ENCODE data around the gene CTSH.
"Not testable (repeated sequence)": the region's sequence is repeated elsewhere in the genome, so short reads cannot be mapped to it uniquely, and the experiment has no call there.

The CTSH gene

DNA sequence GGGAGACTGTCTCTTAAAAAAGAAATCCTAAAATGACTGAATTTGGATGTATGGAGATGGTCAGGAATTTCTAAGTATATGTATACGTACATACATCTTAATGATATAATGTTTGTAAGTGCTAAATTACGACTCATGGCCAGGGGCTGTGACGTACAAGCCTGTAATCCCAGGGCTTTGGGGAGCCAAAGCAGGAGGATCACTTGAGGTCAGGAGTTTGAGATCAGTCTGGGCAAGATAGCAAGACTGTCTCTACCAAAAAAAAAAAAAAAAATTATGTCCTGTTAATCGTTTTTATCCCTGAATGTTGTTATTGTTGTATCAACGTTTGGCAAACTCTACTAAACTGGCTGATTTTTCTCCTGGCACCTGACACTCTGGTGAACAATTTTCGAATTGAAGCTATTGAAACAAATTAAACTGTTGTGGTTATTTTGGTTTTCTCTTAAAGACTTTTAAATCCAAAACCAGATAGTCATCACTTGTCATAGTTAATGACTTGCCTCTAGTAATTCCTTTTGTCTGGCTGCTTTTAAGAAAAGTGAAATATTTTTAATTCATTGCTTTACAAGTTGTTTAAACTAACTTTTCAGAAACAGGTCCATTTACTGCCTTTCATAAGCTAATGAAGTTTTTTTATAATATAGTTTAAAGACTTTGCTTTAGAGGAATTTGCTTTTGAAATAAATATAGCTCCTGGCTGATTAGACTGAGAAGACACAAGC lies 65.2 kb downstream of the CTSH start:
- Histone ChIP-seq H3K4me3 (ENCODE audit: extremely low read depth, insufficient read depth, low read length, poor library complexity, severe bottlenecking) (no peak overlapping the region), H3K4me1 (ENCODE audit: control insufficient read depth, insufficient read depth, low read length, poor library complexity, severe bottlenecking) (peaks cover 18% of the 10 kb centered on the region), H3K27ac (ENCODE audit: low read depth, low read length, severe bottlenecking) (no peak overlapping the region), H3K9me3 (ENCODE audit: control insufficient read depth, low read length) (no peaks in the 10 kb centered on the region), H3K36me3 (ENCODE audit: control insufficient read depth, insufficient read depth, low read length) (peaks cover 44% of the 10 kb centered on the region)
- WGBS, 2 experiments (ENCODE audit: insufficient coverage in 2 of 2): 85 to 95% methylated on average over 2 to 5 of the region's 6 CpGs

DNA sequence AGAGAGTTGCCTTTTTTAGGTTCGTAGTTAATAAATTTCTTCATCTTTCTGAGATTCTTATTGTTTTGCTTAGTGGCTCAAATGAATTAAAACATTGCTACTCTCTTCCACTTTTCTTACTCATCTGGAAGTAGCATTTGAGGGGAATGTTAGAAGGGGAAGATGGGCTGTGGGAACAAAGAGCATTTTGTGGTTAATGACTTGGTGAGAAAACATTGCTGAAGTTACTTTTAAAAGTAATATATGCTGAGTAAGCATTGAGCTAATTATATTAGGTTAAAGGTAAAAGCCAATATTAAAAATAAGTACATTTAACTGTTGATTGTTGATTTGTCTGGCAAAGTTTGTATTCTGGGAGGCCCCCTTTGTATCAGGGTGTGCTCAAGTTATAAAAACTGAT lies 66.5 kb downstream of the CTSH start:
- no peak overlapping the region for H3K4me3 ChIP-seq (ENCODE audit: extremely low read depth, insufficient read depth, low read length, poor library complexity, severe bottlenecking)
- no peaks in the 10 kb centered on the region for H3K9me3 ChIP-seq (ENCODE audit: control insufficient read depth, low read length)
- peaks cover 18% of the 10 kb centered on the region for H3K4me1 ChIP-seq (ENCODE audit: control insufficient read depth, insufficient read depth, low read length, poor library complexity, severe bottlenecking)
- peaks cover 34% of the 10 kb centered on the region for H3K36me3 ChIP-seq (ENCODE audit: control insufficient read depth, insufficient read depth, low read length)
- no CpG with 5 or more reads among the region's 1 CpG for WGBS, 2 experiments (ENCODE audit: insufficient coverage in 2 of 2)
- H3K27ac ChIP-seq (ENCODE audit: low read depth, low read length, severe bottlenecking): no peak overlapping the region

- WGBS, 2 experiments (ENCODE audit: insufficient coverage in 2 of 2): 87 to 92% methylated on average over 8 to 12 of the region's 14 CpGs
- Histone ChIP-seq H3K4me1 (ENCODE audit: control insufficient read depth, insufficient read depth, low read length, poor library complexity, severe bottlenecking) (peaks cover 18% of the 10 kb centered on the region), H3K36me3 (ENCODE audit: control insufficient read depth, insufficient read depth, low read length) (peaks cover 20% of the 10 kb centered on the region)
- not testable (repeated sequence) for H3K27ac ChIP-seq (ENCODE audit: low read depth, low read length, severe bottlenecking); H3K4me3 ChIP-seq (ENCODE audit: extremely low read depth, insufficient read depth, low read length, poor library complexity, severe bottlenecking); H3K9me3 ChIP-seq (ENCODE audit: control insufficient read depth, low read length)
Measured at GRCh38 chr15:78876954-78877353, 67.9 kb downstream of the CTSH start.

- peaks cover 18% of the 10 kb centered on the region for H3K4me1 ChIP-seq (ENCODE audit: control insufficient read depth, insufficient read depth, low read length, poor library complexity, severe bottlenecking)
- H3K9me3 ChIP-seq (ENCODE audit: control insufficient read depth, low read length): no peaks in the 10 kb centered on the region
- H3K36me3 ChIP-seq (ENCODE audit: control insufficient read depth, insufficient read depth, low read length): peaks cover 8% of the 10 kb centered on the region
- peak overlapping the region; percentile 6 for H3K27ac ChIP-seq (ENCODE audit: low read depth, low read length, severe bottlenecking)
- H3K4me3 ChIP-seq (ENCODE audit: extremely low read depth, insufficient read depth, low read length, poor library complexity, severe bottlenecking): peak overlapping the region; percentile 94
- 72 to 73% methylated on average over 17 to 18 of the region's 22 CpGs for WGBS, 2 experiments (ENCODE audit: insufficient coverage in 2 of 2)
Measured at GRCh38 chr15:78875107-78875914, 69.5 kb downstream of the CTSH start.

GRCh38 chr15:78873793-78874765 lies 70.8 kb downstream of the CTSH start:
- 0 to 3% methylated on average over 15 to 17 of the region's 38 CpGs for WGBS, 2 experiments (ENCODE audit: insufficient coverage in 2 of 2)
- peak overlapping the region; percentile 100 for H3K27ac ChIP-seq (ENCODE audit: low read depth, low read length, severe bottlenecking)
- H3K4me1 ChIP-seq (ENCODE audit: control insufficient read depth, insufficient read depth, low read length, poor library complexity, severe bottlenecking): peaks cover 15% of the 10 kb centered on the region
- no peaks in the 10 kb centered on the region for H3K9me3 ChIP-seq (ENCODE audit: control insufficient read depth, low read length)
- peak overlapping the region; percentile 94 for H3K4me3 ChIP-seq (ENCODE audit: extremely low read depth, insufficient read depth, low read length, poor library complexity, severe bottlenecking)
- H3K36me3 ChIP-seq (ENCODE audit: control insufficient read depth, insufficient read depth, low read length): peaks cover 5% of the 10 kb centered on the region

DNA sequence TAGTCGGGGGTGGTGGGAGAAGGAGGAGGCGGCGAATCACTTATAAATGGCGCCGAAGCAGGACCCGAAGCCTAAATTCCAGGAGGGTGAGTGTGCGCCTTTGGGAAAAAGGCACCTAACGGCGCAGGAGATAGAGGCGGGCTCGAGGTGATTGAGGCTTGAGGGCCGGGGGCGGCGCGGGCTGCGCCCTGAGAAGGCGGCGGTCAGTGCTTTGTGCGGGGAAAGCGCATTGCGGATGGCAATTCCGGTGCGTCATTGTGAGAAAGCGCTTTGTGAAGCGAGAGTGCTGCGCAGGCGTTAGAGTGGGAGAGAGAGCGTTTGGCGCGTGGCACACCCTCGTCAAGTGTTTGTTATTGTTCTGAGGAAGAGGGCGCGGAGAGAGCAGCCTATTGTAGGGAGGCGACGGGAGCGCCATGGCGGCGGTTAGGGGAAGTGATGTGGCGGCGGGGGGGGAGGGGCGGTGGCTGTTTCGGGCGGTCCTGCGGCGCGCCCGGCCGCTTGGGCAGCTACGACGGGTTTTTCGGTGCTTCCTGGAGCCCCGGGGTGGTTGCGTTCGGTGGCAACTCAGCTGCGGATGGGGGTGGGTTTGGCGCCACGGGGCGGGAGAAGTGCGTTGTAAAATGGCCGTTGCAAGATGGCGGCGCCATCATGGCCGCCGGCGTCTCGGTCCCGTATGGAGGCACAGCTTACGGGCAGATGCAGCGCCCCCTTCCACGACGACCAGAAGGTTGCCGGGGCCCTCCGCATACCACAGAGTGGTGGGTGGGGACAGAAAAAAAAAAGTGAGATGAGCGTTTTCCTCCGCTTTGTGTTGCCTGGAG lies 71.7 kb downstream of the CTSH start:
- Histone ChIP-seq H3K27ac (ENCODE audit: low read depth, low read length, severe bottlenecking) (peak overlapping the region; percentile 100), H3K36me3 (ENCODE audit: control insufficient read depth, insufficient read depth, low read length) (peaks cover 3% of the 10 kb centered on the region), H3K9me3 (ENCODE audit: control insufficient read depth, low read length) (no peaks in the 10 kb centered on the region), H3K4me1 (ENCODE audit: control insufficient read depth, insufficient read depth, low read length, poor library complexity, severe bottlenecking) (peaks cover 12% of the 10 kb centered on the region), H3K4me3 (ENCODE audit: extremely low read depth, insufficient read depth, low read length, poor library complexity, severe bottlenecking) (peak overlapping the region; percentile 94)
- 0 to 1% methylated on average over 36 to 58 of the region's 75 CpGs for WGBS, 2 experiments (ENCODE audit: insufficient coverage in 2 of 2)

GRCh38 chr15:78872155-78872971 lies 72.5 kb downstream of the CTSH start, which contains the start of gene MORF4L1:
MORF4L1 (plus strand) TSS chr15:78872890; CDS start chr15:78873018, 128 bp downstream.
- H3K4me3 ChIP-seq (ENCODE audit: extremely low read depth, insufficient read depth, low read length, poor library complexity, severe bottlenecking): peak within 1 kb of the TSS; percentile 94
- peak within 1 kb of the TSS; percentile 100 for H3K27ac ChIP-seq (ENCODE audit: low read depth, low read length, severe bottlenecking)
- peaks cover 12% of the 10 kb centered on the region for H3K4me1 ChIP-seq (ENCODE audit: control insufficient read depth, insufficient read depth, low read length, poor library complexity, severe bottlenecking)
- WGBS, 2 experiments (ENCODE audit: insufficient coverage in 2 of 2): 5 to 6% methylated on average over 7 to 24 of the region's 52 CpGs
- H3K36me3 ChIP-seq (ENCODE audit: control insufficient read depth, insufficient read depth, low read length): peaks cover 3% of the 10 kb centered on the region
- no peaks in the 10 kb centered on the region for H3K9me3 ChIP-seq (ENCODE audit: control insufficient read depth, low read length)

DNA sequence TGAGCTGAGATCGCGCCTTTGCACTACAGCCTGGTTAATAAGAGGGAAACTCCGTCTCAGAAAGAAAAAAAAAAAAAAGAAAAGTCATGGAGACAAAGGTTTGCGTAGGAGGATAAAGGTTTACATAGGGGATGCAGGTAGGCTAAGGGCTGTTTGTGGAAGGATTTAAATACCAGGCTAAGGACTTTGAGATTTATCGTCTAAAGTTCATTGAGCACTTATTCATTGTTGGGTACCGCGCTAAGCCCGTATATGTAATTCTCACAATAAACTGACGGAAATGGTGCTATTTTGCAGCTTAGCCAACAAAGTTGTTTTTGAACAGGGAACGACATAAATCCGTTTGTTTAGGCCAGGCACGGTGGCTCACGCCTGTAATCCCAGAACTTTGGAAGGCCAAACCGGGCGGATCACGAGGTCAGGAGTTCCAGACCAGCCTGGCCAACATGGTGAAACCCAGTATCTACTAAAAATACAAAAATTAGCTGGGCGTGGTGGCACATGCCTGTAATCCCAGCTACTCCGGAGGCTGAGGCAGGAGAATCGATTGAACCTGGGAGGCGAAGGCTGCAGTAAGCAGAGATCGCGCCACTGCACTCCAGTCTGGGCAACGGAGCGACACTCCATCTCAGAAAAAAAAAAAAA lies 73.2 kb downstream of the CTSH start:
- peak overlapping the region; percentile 94 for H3K4me3 ChIP-seq (ENCODE audit: extremely low read depth, insufficient read depth, low read length, poor library complexity, severe bottlenecking)
- not testable (repeated sequence) for H3K4me1 ChIP-seq (ENCODE audit: control insufficient read depth, insufficient read depth, low read length, poor library complexity, severe bottlenecking); H3K36me3 ChIP-seq (ENCODE audit: control insufficient read depth, insufficient read depth, low read length); H3K9me3 ChIP-seq (ENCODE audit: control insufficient read depth, low read length)
- H3K27ac ChIP-seq (ENCODE audit: low read depth, low read length, severe bottlenecking): peak overlapping the region; percentile 100
- WGBS, 2 experiments (ENCODE audit: insufficient coverage in 2 of 2): 84 to 89% methylated on average over 19 to 21 of the region's 24 CpGs
